ENCODE results near the gene BCO2.

GRCh38 chr11:112179601-112180000 is 4.3 kb downstream of the BCO2 start:
- TF ChIP-seq CTCF (IDR thresholded peaks at IDR 0.05; ENCODE audit: low read depth, low read length, missing input control): no peak
- TF ChIP-seq, protein P1, sequence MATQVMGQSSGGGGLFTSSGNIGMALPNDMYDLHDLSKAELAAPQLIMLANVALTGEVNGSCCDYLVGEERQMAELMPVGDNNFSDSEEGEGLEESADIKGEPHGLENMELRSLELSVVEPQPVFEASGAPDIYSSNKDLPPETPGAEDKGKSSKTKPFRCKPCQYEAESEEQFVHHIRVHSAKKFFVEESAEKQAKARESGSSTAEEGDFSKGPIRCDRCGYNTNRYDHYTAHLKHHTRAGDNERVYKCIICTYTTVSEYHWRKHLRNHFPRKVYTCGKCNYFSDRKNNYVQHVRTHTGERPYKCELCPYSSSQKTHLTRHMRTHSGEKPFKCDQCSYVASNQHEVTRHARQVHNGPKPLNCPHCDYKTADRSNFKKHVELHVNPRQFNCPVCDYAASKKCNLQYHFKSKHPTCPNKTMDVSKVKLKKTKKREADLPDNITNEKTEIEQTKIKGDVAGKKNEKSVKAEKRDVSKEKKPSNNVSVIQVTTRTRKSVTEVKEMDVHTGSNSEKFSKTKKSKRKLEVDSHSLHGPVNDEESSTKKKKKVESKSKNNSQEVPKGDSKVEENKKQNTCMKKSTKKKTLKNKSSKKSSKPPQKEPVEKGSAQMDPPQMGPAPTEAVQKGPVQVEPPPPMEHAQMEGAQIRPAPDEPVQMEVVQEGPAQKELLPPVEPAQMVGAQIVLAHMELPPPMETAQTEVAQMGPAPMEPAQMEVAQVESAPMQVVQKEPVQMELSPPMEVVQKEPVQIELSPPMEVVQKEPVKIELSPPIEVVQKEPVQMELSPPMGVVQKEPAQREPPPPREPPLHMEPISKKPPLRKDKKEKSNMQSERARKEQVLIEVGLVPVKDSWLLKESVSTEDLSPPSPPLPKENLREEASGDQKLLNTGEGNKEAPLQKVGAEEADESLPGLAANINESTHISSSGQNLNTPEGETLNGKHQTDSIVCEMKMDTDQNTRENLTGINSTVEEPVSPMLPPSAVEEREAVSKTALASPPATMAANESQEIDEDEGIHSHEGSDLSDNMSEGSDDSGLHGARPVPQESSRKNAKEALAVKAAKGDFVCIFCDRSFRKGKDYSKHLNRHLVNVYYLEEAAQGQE (IDR thresholded peaks at IDR 0.05): no peak
- TF ChIP-seq GABPA (IDR thresholded peaks at IDR 0.05 in 1 of 2, conservative IDR thresholded peaks at IDR 0.05 in 1 of 2): no peak
- TF ChIP-seq FOXA1 (IDR thresholded peaks at IDR 0.05): no peak
- no peak for TF ChIP-seq ATF3 (IDR thresholded peaks at IDR 0.05)
- no peak for TF ChIP-seq TAF1 (conservative IDR thresholded peaks at IDR 0.05)
- no peak for TF ChIP-seq MAX (IDR thresholded peaks at IDR 0.05)
- no peak for TF ChIP-seq RAD21 (IDR thresholded peaks at IDR 0.05)
- no peak for TF ChIP-seq YY1 (IDR thresholded peaks at IDR 0.05)
- TF ChIP-seq JUND (IDR thresholded peaks at IDR 0.05): no peak
